H9 (cell line): ENCODE results near the gene TBX15. TPM values are rescaled to one million over a fixed set of nuclear protein-coding genes. Genes with fewer than 3 reads are reported as not detected.

Experiments used
- DNase-seq: peaks from one replicate; pipeline ENCODE4 v3.0.0-alpha.2; 2017
- H2AFZ ChIP-seq: one replicate; pipeline ENCODE4 v1.6.1; 2013; ENCODE audit warnings: mild to moderate bottlenecking, low read length, control low read depth, moderate library complexity
- H2AK5ac ChIP-seq: 2 replicates; pipeline ENCODE4 v1.6.1; 2013; ENCODE audit warnings: low read length, control low read depth, mixed read lengths; ENCODE audit not compliant: insufficient read length
- H2BK120ac ChIP-seq: one replicate; pipeline ENCODE4 v1.6.1; 2013; ENCODE audit warnings: low read depth, mild to moderate bottlenecking, low read length, control low read depth, inconsistent platforms; ENCODE audit not compliant: poor library complexity, severe bottlenecking
- H2BK12ac ChIP-seq: 2 replicates; pipeline ENCODE4 v1.6.1; 2013; ENCODE audit warnings: low read length, control low read depth, mixed read lengths, low read depth; ENCODE audit not compliant: insufficient read length
- H2BK15ac ChIP-seq: 2 replicates; pipeline ENCODE4 v1.6.1; 2013; ENCODE audit warnings: low read depth, low read length, control low read depth
- H2BK20ac ChIP-seq: one replicate; pipeline ENCODE4 v1.6.1; 2013; ENCODE audit warnings: low read depth, mild to moderate bottlenecking, low read length, control low read depth, inconsistent platforms; ENCODE audit not compliant: poor library complexity, severe bottlenecking
- H2BK5ac ChIP-seq: 2 replicates; pipeline ENCODE4 v1.6.1; 2013; ENCODE audit warnings: low read length, control low read depth, mixed read lengths; ENCODE audit not compliant: insufficient read length
- H3K14ac ChIP-seq: 2 replicates; pipeline ENCODE4 v1.6.1; 2013; ENCODE audit warnings: low read length, control low read depth; ENCODE audit not compliant: insufficient read depth
- H3K18ac ChIP-seq: 2 replicates; pipeline ENCODE4 v1.6.1; 2013; ENCODE audit warnings: low read depth, mild to moderate bottlenecking, mixed read lengths, low read length, control low read depth; ENCODE audit not compliant: insufficient read length
- H3K23ac ChIP-seq: 2 replicates; pipeline ENCODE4 v1.6.1; 2013; ENCODE audit warnings: low read length, control low read depth, mixed read lengths, low read depth; ENCODE audit not compliant: insufficient read length
- H3K23me2 ChIP-seq: 2 replicates; pipeline ENCODE4 v1.6.1; 2013; ENCODE audit warnings: low read depth, mild to moderate bottlenecking, mixed read lengths, low read length, control low read depth; ENCODE audit not compliant: insufficient read length, poor library complexity, severe bottlenecking
- H3K27ac ChIP-seq: 2 replicates; pipeline ENCODE4 v1.5.1; 2013; ENCODE audit warnings: low read length, control low read depth, mixed read lengths, low read depth; ENCODE audit not compliant: insufficient read length
- H3K27me3 ChIP-seq: 2 replicates; pipeline ENCODE4 v1.6.1; 2013; ENCODE audit warnings: low read length, control low read depth, inconsistent platforms; ENCODE audit not compliant: insufficient read depth
- H3K4ac ChIP-seq: 2 replicates; pipeline ENCODE4 v1.6.1; 2013; ENCODE audit warnings: low read depth, mild to moderate bottlenecking, control low read depth, inconsistent platforms, low read length, moderate library complexity
- H3K4me1 ChIP-seq: 2 replicates; pipeline ENCODE4 v1.6.1; 2013; ENCODE audit warnings: low read length, control low read depth, inconsistent platforms; ENCODE audit not compliant: insufficient read depth
- H3K4me2 ChIP-seq: 2 replicates; pipeline ENCODE4 v1.6.1; 2013; ENCODE audit warnings: low read length, control low read depth, mixed read lengths; ENCODE audit not compliant: insufficient read length, insufficient read depth
- H3K56ac ChIP-seq: 2 replicates; pipeline ENCODE4 v1.6.1; 2013; ENCODE audit warnings: low read depth, mild to moderate bottlenecking, mixed read lengths, low read length, control low read depth; ENCODE audit not compliant: insufficient read length
- H3K79me1 ChIP-seq: 2 replicates; pipeline ENCODE4 v1.6.1; 2013; ENCODE audit warnings: low read depth, mild to moderate bottlenecking, moderate library complexity, low read length, control low read depth, inconsistent platforms; ENCODE audit not compliant: insufficient read depth, poor library complexity, severe bottlenecking
- H3K79me2 ChIP-seq: 2 replicates; pipeline ENCODE4 v1.6.1; 2013; ENCODE audit warnings: low read length, control low read depth, inconsistent platforms; ENCODE audit not compliant: insufficient read depth
- H3K9ac ChIP-seq: 2 replicates; pipeline ENCODE4 v1.6.1; 2013; ENCODE audit warnings: low read length, control low read depth, mixed read lengths; ENCODE audit not compliant: insufficient read length; ENCODE audit errors: extremely low read depth
- H3K9me3 ChIP-seq: one replicate; pipeline ENCODE4 v1.6.1; 2013; ENCODE audit warnings: low read depth, low read length, inconsistent platforms; ENCODE audit not compliant: control insufficient read depth
- H3T11ph ChIP-seq: one replicate; pipeline ENCODE4 v1.6.1; 2013; ENCODE audit warnings: mild to moderate bottlenecking, low read length, control low read depth, inconsistent platforms
- H4K20me1 ChIP-seq: one replicate; pipeline ENCODE4 v1.6.1; 2013; ENCODE audit not compliant: control insufficient read depth, insufficient read length, insufficient read depth
- H4K5ac ChIP-seq: 2 replicates; pipeline ENCODE4 v1.6.1; 2013; ENCODE audit warnings: low read depth, mild to moderate bottlenecking, mixed read lengths, low read length, control low read depth; ENCODE audit not compliant: insufficient read length
- H4K8ac ChIP-seq: replicated peaks from 2 replicates; pipeline ENCODE4 v1.6.1; 2013; ENCODE audit warnings: low read length, control low read depth, mixed read lengths, low read depth; ENCODE audit not compliant: insufficient read length
- H4K91ac ChIP-seq: 2 replicates; pipeline ENCODE4 v1.6.1; 2013; ENCODE audit warnings: low read depth, mild to moderate bottlenecking, moderate library complexity, mixed read lengths, low read length, control low read depth; ENCODE audit not compliant: insufficient read length
- H3K27ac Mint-ChIP-seq, 3 experiments: 2 replicates in 2 of 3; 3 replicates in 1 of 3; pipeline ENCODE4 v1.8.0; 2020 to 2021; ENCODE audit warnings: mixed read lengths in 3 of 3, mild to moderate bottlenecking in 1 of 3, moderate library complexity in 1 of 3
- H3K27me3 Mint-ChIP-seq: 2 replicates; pipeline ENCODE4 v1.8.0; 2021; ENCODE audit warnings: low read depth, mild to moderate bottlenecking, moderate library complexity, mixed read lengths
- H3K36me3 Mint-ChIP-seq, 3 experiments: 2 replicates in 2 of 3; 3 replicates in 1 of 3; pipeline ENCODE4 v1.8.0; 2020 to 2021; ENCODE audit warnings: low read depth in 3 of 3, mixed read lengths in 3 of 3; ENCODE audit not compliant: insufficient read depth in 1 of 3
- H3K4me1 Mint-ChIP-seq, 2 experiments: 2 replicates each; pipeline ENCODE4 v1.8.0; 2020; ENCODE audit warnings: mixed read lengths in 2 of 2
- H3K4me3 Mint-ChIP-seq, 2 experiments: 2 replicates in 1 of 2; 3 replicates in 1 of 2; pipeline ENCODE4 v1.8.0; 2020 to 2021; ENCODE audit warnings: mild to moderate bottlenecking in 2 of 2, mixed read lengths in 2 of 2, moderate library complexity in 1 of 2
- H3K9me3 Mint-ChIP-seq, 2 experiments: 2 replicates in 1 of 2; 3 replicates in 1 of 2; pipeline ENCODE4 v1.8.0; 2020; ENCODE audit warnings: mild to moderate bottlenecking in 2 of 2, mixed read lengths in 2 of 2, moderate library complexity in 1 of 2
- WGBS: extraction: QIAGEN DNeasy Blood & Tissue Kit; methylation state at CpG from one replicate; pipeline ENCODE4 v1.1.7; 2013; ENCODE audit warnings: missing lambda C conversion rate, low lambda C conversion rate, mixed read lengths; ENCODE audit not compliant: insufficient read length; ENCODE audit errors: extremely low coverage; 5-methylcytosine and 5-hydroxymethylcytosine counted together
- total RNA-seq: library from RNA; stranded (reverse); gene quantifications from 2 replicates; pipeline ENCODE4 v1.2.1, GENCODE V29; 2021
- TF ChIP-seq, protein P1 (sequence below): fragments of 200-600 bp; sonication (generic); conservative IDR thresholded peaks from 3 replicates; pipeline ENCODE4 v1.8.0; 2021; ENCODE audit warnings: antibody characterized with exemption, mild to moderate bottlenecking

The TBX15 gene
- total RNA-seq, 1 experiment from 2014 or later: 0.07 TPM

DNA sequence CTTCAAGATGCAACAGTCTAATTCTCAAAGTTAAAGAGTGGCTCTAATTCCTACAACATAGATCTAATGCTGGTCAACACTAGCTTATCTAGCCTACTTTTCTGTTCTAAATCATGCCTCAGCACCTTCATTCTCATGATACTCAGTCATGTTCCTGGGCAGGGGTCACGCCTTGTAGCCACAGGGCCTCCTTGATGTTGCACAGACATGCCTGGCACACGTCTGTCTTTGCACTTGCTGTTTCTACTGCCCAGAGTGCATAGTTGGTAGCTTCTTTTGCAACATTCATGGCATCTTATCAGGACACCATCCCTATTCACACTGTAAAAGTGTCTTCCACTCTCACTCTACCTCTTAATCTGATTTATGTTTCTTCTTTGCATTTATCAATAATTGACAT is 76.6 kb downstream of the TBX15 start:
- H2AK5ac ChIP-seq: no peak overlapping the region
- no peaks in the 10 kb centered on the region for H3K4me1 ChIP-seq
- H3K18ac ChIP-seq: no peak overlapping the region
- H2AFZ ChIP-seq: no peak overlapping the region
- WGBS: no CpG with 5 or more reads among the region's 2 CpGs
- H3K23ac ChIP-seq: no peak overlapping the region
- no peak overlapping the region for H4K5ac ChIP-seq
- H4K91ac ChIP-seq: no peak overlapping the region
- no peak overlapping the region for H2BK20ac ChIP-seq
- H3K23me2 ChIP-seq: no peaks in the 10 kb centered on the region
- no peak for DNase-seq
- H3K36me3 Mint-ChIP-seq: no peaks in the 10 kb centered on the region
- H3K27me3 Mint-ChIP-seq: no peaks in the 10 kb centered on the region
- H4K20me1 ChIP-seq: no peaks in the 10 kb centered on the region
- no peaks in the 10 kb centered on the region for H3K27me3 ChIP-seq
- TF ChIP-seq, protein P1, sequence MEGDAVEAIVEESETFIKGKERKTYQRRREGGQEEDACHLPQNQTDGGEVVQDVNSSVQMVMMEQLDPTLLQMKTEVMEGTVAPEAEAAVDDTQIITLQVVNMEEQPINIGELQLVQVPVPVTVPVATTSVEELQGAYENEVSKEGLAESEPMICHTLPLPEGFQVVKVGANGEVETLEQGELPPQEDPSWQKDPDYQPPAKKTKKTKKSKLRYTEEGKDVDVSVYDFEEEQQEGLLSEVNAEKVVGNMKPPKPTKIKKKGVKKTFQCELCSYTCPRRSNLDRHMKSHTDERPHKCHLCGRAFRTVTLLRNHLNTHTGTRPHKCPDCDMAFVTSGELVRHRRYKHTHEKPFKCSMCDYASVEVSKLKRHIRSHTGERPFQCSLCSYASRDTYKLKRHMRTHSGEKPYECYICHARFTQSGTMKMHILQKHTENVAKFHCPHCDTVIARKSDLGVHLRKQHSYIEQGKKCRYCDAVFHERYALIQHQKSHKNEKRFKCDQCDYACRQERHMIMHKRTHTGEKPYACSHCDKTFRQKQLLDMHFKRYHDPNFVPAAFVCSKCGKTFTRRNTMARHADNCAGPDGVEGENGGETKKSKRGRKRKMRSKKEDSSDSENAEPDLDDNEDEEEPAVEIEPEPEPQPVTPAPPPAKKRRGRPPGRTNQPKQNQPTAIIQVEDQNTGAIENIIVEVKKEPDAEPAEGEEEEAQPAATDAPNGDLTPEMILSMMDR: no peak
- no peak overlapping the region for H2BK5ac ChIP-seq
- H3K9me3 ChIP-seq: no peaks in the 10 kb centered on the region
- no peak overlapping the region for H2BK120ac ChIP-seq
- no peaks in the 10 kb centered on the region for H3K79me2 ChIP-seq
- no peak overlapping the region for H3T11ph ChIP-seq
- H3K4me3 Mint-ChIP-seq: no peak overlapping the region
- no peaks in the 10 kb centered on the region for H3K4me1 Mint-ChIP-seq
- no peak overlapping the region for H2BK12ac ChIP-seq
- H3K14ac ChIP-seq: no peak overlapping the region; the same call in 1 of the 2 replicates
- H3K56ac ChIP-seq: no peak overlapping the region
- no peaks in the 10 kb centered on the region for H3K9me3 Mint-ChIP-seq
- no peak overlapping the region for H3K27ac ChIP-seq
- no peak overlapping the region for H3K27ac Mint-ChIP-seq
- H3K4me2 ChIP-seq: no peak overlapping the region
- no peak overlapping the region for H3K9ac ChIP-seq
- no peak overlapping the region for H4K8ac ChIP-seq
- no peak overlapping the region for H2BK15ac ChIP-seq
- no peaks in the 10 kb centered on the region for H3K79me1 ChIP-seq
- H3K4ac ChIP-seq: no peak overlapping the region
